ENCODE measurements around the gene TTLL10. TPM values are rescaled to one million over a fixed set of nuclear protein-coding genes. Genes with fewer than 3 reads are reported as not detected.

TTLL10 gene
- total RNA-seq, 1 donor from 2014 or later, result 0.47 TPM

GRCh38 chr1:1132042-1132950, 41.4 kb upstream of the TTLL10 start:
- no peak for TF ChIP-seq CTCF (IDR thresholded peaks at IDR 0.05; ENCODE audit: unreplicated experiment)
- no peak overlapping the region for H3K4me3 Mint-ChIP-seq
- H3K27ac Mint-ChIP-seq, result peak overlapping the region; percentile 43

GRCh38 chr1:1132956-1133750, 40.5 kb upstream of the TTLL10 start:
- H3K36me3 Mint-ChIP-seq, result no peaks in the 10 kb centered on the region
- peak overlapping the region; percentile 43 for H3K27ac Mint-ChIP-seq
- no peak overlapping the region for H3K4me3 Mint-ChIP-seq
- no peaks in the 10 kb centered on the region for H3K9me3 Mint-ChIP-seq
- H3K27me3 Mint-ChIP-seq (ENCODE audit: low read depth), result peaks cover 11% of the 10 kb centered on the region
- DNase-seq (ENCODE audit: low spot score in 2 of 2, unreplicated experiment in 2 of 2), result no peak
- no peak for TF ChIP-seq CTCF (IDR thresholded peaks at IDR 0.05; ENCODE audit: unreplicated experiment)
- peaks cover 23% of the 10 kb centered on the region for H3K4me1 Mint-ChIP-seq

More at GRCh38 chr1:1132042-1132950, 41.4 kb upstream of the TTLL10 start:
- Mint-ChIP-seq H3K27me3 (ENCODE audit: low read depth) (peaks cover 6% of the 10 kb centered on the region), H3K4me1 (peaks cover 21% of the 10 kb centered on the region), H3K9me3 (no peaks in the 10 kb centered on the region), H3K36me3 (no peaks in the 10 kb centered on the region)
- no peak for DNase-seq (ENCODE audit: low spot score in 2 of 2, unreplicated experiment in 2 of 2)

GRCh38 chr1:1134300-1134970, 39.2 kb upstream of the TTLL10 start:
- H3K9me3 Mint-ChIP-seq, result no peaks in the 10 kb centered on the region
- peaks cover 16% of the 10 kb centered on the region for H3K4me1 Mint-ChIP-seq
- no peak overlapping the region for H3K4me3 Mint-ChIP-seq
- DNase-seq (ENCODE audit: low spot score in 2 of 2, unreplicated experiment in 2 of 2), result no peak
- no peak overlapping the region for H3K27ac Mint-ChIP-seq
- TF ChIP-seq CTCF (IDR thresholded peaks at IDR 0.05; ENCODE audit: unreplicated experiment), result no peak
- H3K27me3 Mint-ChIP-seq (ENCODE audit: low read depth), result peaks cover 15% of the 10 kb centered on the region
- no peaks in the 10 kb centered on the region for H3K36me3 Mint-ChIP-seq

- Mint-ChIP-seq H3K36me3 (no peaks in the 10 kb centered on the region), H3K27ac (no peak overlapping the region), H3K27me3 (ENCODE audit: low read depth) (peaks cover 15% of the 10 kb centered on the region), H3K4me3 (no peak overlapping the region), H3K9me3 (no peaks in the 10 kb centered on the region), H3K4me1 (peaks cover 13% of the 10 kb centered on the region)
- DNase-seq (ENCODE audit: low spot score in 2 of 2, unreplicated experiment in 2 of 2), result no peak
- TF ChIP-seq CTCF (IDR thresholded peaks at IDR 0.05; ENCODE audit: unreplicated experiment), result no peak
Measured at GRCh38 chr1:1135339-1136136, 38.1 kb upstream of the TTLL10 start.

All from mesothelial cell of epicardium (in vitro differentiated cells).